Testis (tissue), 3 donors: Measurements from ENCODE around the gene PODXL2. TPM values are rescaled to one million over a fixed set of nuclear protein-coding genes. Genes with fewer than 3 reads are reported as not detected.

Experiments used
- DNase-seq: peaks from one replicate; pipeline ENCODE4 v3.0.0-alpha.2; 2019
- H3K27ac ChIP-seq, 2 donors: fragments of 200-600 bp; sonication (generic); one replicate each; pipeline ENCODE4 v1.5.1; 2019
- H3K27me3 ChIP-seq: fragments of 200-600 bp; sonication (generic); one replicate; pipeline ENCODE4 v1.5.1; 2019
- H3K36me3 ChIP-seq: fragments of 200-600 bp; sonication (generic); one replicate; pipeline ENCODE4 v1.5.1; 2017; ENCODE audit warnings: low read depth; ENCODE audit errors: missing control alignments
- H3K4me1 ChIP-seq: fragments of 200-600 bp; sonication (generic); one replicate; pipeline ENCODE4 v1.5.1; 2019
- H3K4me3 ChIP-seq, 2 donors: fragments of 200-600 bp; sonication (generic); one replicate each; pipeline ENCODE4 v1.5.1; 2017 to 2019
- H3K9me3 ChIP-seq: fragments of 200-600 bp; sonication (generic); one replicate; pipeline ENCODE4 v1.5.1; 2017
- POLR2A ChIP-seq: fragments of 450-650 bp; IDR thresholded peaks from one replicate; pipeline ENCODE4 v1.6.1; 2017; ENCODE audit warnings: antibody characterized with exemption, mild to moderate bottlenecking, moderate library complexity
- WGBS, 2 donors: methylation state at CpG; one replicate each; pipeline ENCODE4 v1.1.5; 2018; 5-methylcytosine and 5-hydroxymethylcytosine counted together
- intact Hi-C: fragments of 100-400 bp; cut with DNase I; formaldehyde crosslinking; loops from one replicate; pipeline ENCODE4 v1.15.1; 2023; ENCODE audit warnings: low total_unique reads
- polyA plus RNA-seq: library from polyadenylated mRNA; stranded (reverse); fragments of 350-450 nt; fragmentation: Illumina TruSeq; extraction: RNeasy Lipid Tissue Mini Kit (QIAGEN cat#74804); gene quantifications from one replicate; pipeline ENCODE4 v1.2.3, GENCODE V29; 2014; ENCODE audit warnings: low read depth, low replicate concordance; ENCODE audit not compliant: insufficient read depth
- total RNA-seq, 2 donors: library from RNA; depleted of rRNA; stranded (reverse); fragments of >200 nt; gene quantifications; one replicate each; pipeline ENCODE4 v1.2.3, GENCODE V29; 2016
- TF ChIP-seq, protein P1 (sequence below), 3 experiments: fragments of 450-650 bp in 2 of 3; fragments of 200-600 bp in 1 of 3; sonication (generic) in 1 of 3; IDR thresholded peaks; one replicate each; pipeline ENCODE4 v1.5.1; 2016 to 2019; ENCODE audit warnings: antibody characterized with exemption in 3 of 3, mild to moderate bottlenecking in 2 of 3, moderate library complexity in 1 of 3

The PODXL2 gene
- total and polyA plus RNA-seq, 3 donors from 2014 or later, result 51.3 to 88.8 (median 71.9) TPM

DNA sequence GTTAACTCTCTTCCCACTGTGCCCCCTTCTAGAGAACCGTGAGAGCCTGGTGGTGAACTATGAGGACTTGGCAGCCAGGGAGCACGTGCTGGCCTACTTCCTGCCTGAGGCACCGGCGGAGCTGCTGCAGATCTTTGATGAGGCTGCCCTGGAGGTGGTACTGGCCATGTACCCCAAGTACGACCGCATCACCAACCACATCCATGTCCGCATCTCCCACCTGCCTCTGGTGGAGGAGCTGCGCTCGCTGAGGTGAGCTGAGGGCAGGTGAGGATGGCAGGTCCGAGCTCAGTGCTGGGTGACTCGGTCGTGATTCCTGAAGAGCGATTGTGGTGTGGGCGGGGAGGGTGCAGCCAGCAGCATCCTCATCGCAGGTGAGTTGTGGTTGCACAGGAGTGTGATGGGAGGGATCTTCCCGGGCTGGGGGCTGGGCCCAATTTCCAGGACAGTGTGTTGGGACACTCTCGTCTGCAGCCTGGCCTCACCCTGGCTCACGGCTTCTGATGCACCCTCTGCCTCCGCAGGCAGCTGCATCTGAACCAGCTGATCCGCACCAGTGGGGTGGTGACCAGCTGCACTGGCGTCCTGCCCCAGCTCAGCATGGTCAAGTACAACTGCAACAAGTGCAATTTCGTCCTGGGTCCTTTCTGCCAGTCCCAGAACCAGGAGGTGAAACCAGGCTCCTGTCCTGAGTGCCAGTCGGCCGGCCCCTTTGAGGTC, 22.7 kb upstream of the PODXL2 start:
- Histone ChIP-seq H3K36me3 (no peaks in the 10 kb centered on the region), H3K27ac (no peak overlapping the region), H3K27me3 (no peaks in the 10 kb centered on the region), H3K9me3 (no peaks in the 10 kb centered on the region), H3K4me1 (no peaks in the 10 kb centered on the region), H3K4me3 (no peak overlapping the region)
- no peak for TF ChIP-seq POLR2A
- TF ChIP-seq, protein P1, sequence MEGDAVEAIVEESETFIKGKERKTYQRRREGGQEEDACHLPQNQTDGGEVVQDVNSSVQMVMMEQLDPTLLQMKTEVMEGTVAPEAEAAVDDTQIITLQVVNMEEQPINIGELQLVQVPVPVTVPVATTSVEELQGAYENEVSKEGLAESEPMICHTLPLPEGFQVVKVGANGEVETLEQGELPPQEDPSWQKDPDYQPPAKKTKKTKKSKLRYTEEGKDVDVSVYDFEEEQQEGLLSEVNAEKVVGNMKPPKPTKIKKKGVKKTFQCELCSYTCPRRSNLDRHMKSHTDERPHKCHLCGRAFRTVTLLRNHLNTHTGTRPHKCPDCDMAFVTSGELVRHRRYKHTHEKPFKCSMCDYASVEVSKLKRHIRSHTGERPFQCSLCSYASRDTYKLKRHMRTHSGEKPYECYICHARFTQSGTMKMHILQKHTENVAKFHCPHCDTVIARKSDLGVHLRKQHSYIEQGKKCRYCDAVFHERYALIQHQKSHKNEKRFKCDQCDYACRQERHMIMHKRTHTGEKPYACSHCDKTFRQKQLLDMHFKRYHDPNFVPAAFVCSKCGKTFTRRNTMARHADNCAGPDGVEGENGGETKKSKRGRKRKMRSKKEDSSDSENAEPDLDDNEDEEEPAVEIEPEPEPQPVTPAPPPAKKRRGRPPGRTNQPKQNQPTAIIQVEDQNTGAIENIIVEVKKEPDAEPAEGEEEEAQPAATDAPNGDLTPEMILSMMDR (IDR thresholded peaks at IDR 0.05), result no peak
- intact Hi-C loops, result no loop called here
- 94 to 95% methylated on average over 17 to 24 of the region's 24 CpGs for WGBS, 2 donors
- DNase-seq, result no peak

DNA sequence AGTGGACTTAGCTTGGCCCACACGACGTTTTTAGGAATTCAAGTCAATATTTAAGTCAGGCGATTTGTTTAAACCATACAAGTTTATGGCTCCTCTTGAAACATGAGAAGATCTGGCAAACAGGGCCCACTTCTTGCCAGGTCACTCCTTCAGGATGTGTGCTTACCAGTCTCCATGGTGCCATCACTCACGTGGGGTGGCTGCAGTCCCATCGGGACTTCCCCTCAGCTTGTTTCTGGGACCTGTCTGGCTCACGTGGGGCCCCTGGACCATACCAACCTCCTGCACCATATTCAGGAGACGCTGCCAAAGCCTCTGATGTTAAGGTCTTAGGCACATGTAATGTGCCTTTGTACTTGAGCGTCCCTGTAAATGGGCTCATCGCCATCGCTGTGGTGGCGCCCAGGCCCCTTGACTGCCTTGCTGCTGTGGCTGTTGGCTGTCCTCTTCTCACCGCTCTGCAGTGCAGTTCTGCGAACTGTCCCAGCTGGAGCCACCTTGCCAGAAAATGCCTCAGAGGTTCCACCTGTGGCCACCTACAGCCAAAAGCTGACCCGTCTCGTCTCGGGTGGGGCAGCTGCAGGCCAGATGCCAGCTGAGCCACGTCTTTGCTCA, 21.9 kb upstream of the PODXL2 start:
- H3K9me3 ChIP-seq, result no peaks in the 10 kb centered on the region
- H3K36me3 ChIP-seq, result no peaks in the 10 kb centered on the region
- H3K4me1 ChIP-seq, result no peaks in the 10 kb centered on the region
- H3K4me3 ChIP-seq, result no peak overlapping the region
- no peak for TF ChIP-seq POLR2A
- TF ChIP-seq, protein P1 (IDR thresholded peaks at IDR 0.05), result no peak
- intact Hi-C loops, result no loop called here
- 90 to 91% methylated on average over 15 to 17 of the region's 17 CpGs for WGBS, 2 donors
- DNase-seq, result no peak
- no peaks in the 10 kb centered on the region for H3K27me3 ChIP-seq
- no peak overlapping the region for H3K27ac ChIP-seq

DNA sequence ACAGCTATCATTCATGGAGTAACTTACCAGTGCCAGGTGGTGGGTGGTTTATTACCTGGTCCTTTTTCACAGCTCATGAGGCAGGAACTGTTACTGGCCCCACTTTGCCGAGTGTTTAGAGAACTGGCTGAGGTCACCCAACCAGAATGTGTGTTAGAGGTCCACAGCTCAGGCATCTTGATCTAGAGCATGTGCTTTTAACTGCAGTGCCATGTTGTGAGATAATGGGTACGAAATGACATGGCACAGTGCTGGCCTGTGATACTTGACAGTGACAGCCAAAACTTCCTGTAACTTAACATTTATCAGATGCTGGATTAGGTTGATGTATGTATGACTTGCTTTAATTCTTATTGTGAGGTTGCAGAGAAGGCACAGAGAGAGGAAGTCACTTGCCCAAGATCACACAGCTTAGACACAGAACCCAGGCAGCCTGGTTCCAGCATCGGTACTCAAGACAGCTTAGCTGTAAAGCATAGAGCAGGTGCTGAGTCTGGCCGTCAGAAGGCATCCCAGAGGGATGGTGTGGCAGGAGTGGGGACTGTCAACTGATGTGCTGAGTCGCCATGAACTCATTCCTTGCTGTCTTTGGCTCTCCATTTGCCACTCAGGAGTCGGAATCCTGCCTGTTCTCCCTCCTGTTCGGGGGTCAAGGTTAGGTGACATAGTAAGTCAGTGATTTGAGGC, 21.2 kb upstream of the PODXL2 start:
- 76 to 81% methylated on average over 4 to 7 of the region's 7 CpGs for WGBS, 2 donors
- Histone ChIP-seq H3K27me3 (no peaks in the 10 kb centered on the region), H3K27ac (no peak overlapping the region), H3K9me3 (no peaks in the 10 kb centered on the region), H3K4me3 (no peak overlapping the region), H3K36me3 (no peaks in the 10 kb centered on the region), H3K4me1 (no peaks in the 10 kb centered on the region)
- TF ChIP-seq, protein P1 (IDR thresholded peaks at IDR 0.05), result no peak
- TF ChIP-seq POLR2A, result no peak
- DNase-seq, result no peak
- intact Hi-C loops, result no loop called here

DNA sequence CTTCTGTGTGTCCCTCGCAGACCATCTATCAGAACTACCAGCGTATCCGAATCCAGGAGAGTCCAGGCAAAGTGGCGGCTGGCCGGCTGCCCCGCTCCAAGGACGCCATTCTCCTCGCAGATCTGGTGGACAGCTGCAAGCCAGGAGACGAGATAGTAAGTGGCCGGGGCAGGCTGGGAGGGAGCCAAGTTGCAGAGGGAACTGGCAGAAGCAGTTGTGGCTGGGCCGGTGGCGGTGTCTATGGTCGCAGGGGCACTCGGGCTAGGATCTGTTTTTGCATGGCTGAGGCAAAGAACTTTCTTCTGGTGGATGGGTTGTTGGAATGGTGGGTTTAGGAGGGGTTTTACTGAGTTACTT, 20.6 kb upstream of the PODXL2 start:
- Histone ChIP-seq H3K9me3 (no peaks in the 10 kb centered on the region), H3K27ac (no peak overlapping the region), H3K36me3 (no peaks in the 10 kb centered on the region), H3K4me1 (no peaks in the 10 kb centered on the region), H3K27me3 (no peaks in the 10 kb centered on the region), H3K4me3 (no peak overlapping the region)
- TF ChIP-seq, protein P1 (IDR thresholded peaks at IDR 0.05), result no peak
- TF ChIP-seq POLR2A, result no peak
- intact Hi-C loops, result no loop called here
- DNase-seq, result peak; percentile 78
- 62 to 89% methylated on average over 7 to 14 of the region's 14 CpGs for WGBS, 2 donors
